Endothelial cell of umbilical vein (primary cell): ENCODE results near the gene RDH13.

Experiments used
- CTCF ChIP-seq, 2 donors: IDR thresholded peaks; 1 replicate in 1 of 2; 2 replicates in 1 of 2; pipeline ENCODE4 v1.5.1; 2011; ENCODE audit warnings: low read length in 2 of 2, mild to moderate bottlenecking in 2 of 2, moderate library complexity in 2 of 2, control low read depth in 1 of 2, inconsistent platforms in 1 of 2, low read depth in 1 of 2; ENCODE audit not compliant: insufficient read depth in 1 of 2; ENCODE audit errors: extremely low read depth in 1 of 2
- EZH2 ChIP-seq: IDR thresholded peaks from 2 replicates; pipeline ENCODE4 v1.6.1; 2012; ENCODE audit warnings: borderline replicate concordance, low read depth, mild to moderate bottlenecking, moderate library complexity, low read length, inconsistent platforms; ENCODE audit not compliant: severe bottlenecking
- GATA2 ChIP-seq: IDR thresholded peaks from 2 replicates; pipeline ENCODE4 v1.7.0; 2011; ENCODE audit warnings: low read depth, mild to moderate bottlenecking, moderate library complexity, mixed read lengths, low read length; ENCODE audit not compliant: insufficient read length, insufficient read depth
- JUN ChIP-seq: IDR thresholded peaks from 2 replicates; pipeline ENCODE4 v1.6.1; 2011; ENCODE audit warnings: borderline replicate concordance, low read depth; ENCODE audit not compliant: insufficient read length, insufficient read depth
- MAX ChIP-seq: IDR thresholded peaks from 2 replicates; pipeline ENCODE4 v1.6.1; 2011; ENCODE audit not compliant: insufficient read depth, insufficient read length
- POLR2A ChIP-seq: IDR thresholded peaks from 2 replicates; pipeline ENCODE4 v1.6.1; 2012; ENCODE audit warnings: low read depth, mild to moderate bottlenecking, control low read depth, low read length
- POLR2AphosphoS5 ChIP-seq: IDR thresholded peaks from 2 replicates; pipeline ENCODE4 v1.6.1; 2012; ENCODE audit warnings: low read depth, mild to moderate bottlenecking, control low read depth, low read length, moderate library complexity; ENCODE audit not compliant: insufficient read depth

GRCh38 chr19:55096061-55096701 is 33.2 kb upstream of the RDH13 start:
- TF ChIP-seq CTCF (IDR thresholded peaks at IDR 0.05; ENCODE audit: extremely low read depth in 1 of 2, insufficient read depth in 1 of 2, low read depth in 1 of 2, low read length in 2 of 2) (no peak), POLR2AphosphoS5 (no peak), MAX (no peak), EZH2 (no peak), GATA2 (no peak), POLR2A (no peak), JUN (no peak)
